Colonic mucosa (tissue), 4 donors: ENCODE measurements around the gene PPP1CC. TPM values are rescaled to one million over a fixed set of nuclear protein-coding genes. Genes with fewer than 3 reads are reported as not detected.
A peak's percentile ranks its signal among the peaks of the same experiment; 100 is the strongest.

Source experiments
- DNase-seq: peaks from one replicate; pipeline ENCODE4 v3.0.0-alpha.2; 2020
- H3K27ac ChIP-seq: fragments of 200-600 bp; one replicate; pipeline ENCODE4 v1.8.0; 2021
- H3K27me3 ChIP-seq: fragments of 200-600 bp; one replicate; pipeline ENCODE4 v1.8.0; 2021
- H3K36me3 ChIP-seq: fragments of 200-600 bp; one replicate; pipeline ENCODE4 v1.8.0; 2021
- H3K4me1 ChIP-seq: fragments of 200-600 bp; one replicate; pipeline ENCODE4 v1.8.0; 2021; ENCODE audit warnings: mild to moderate bottlenecking
- H3K4me3 ChIP-seq: fragments of 200-600 bp; one replicate; pipeline ENCODE4 v1.8.0; 2021
- H3K9ac ChIP-seq, 2 donors: one replicate each; pipeline ENCODE4 v1.7.0; 2013; ENCODE audit warnings: control low read depth in 2 of 2, low read depth in 2 of 2, low read length in 2 of 2
- H3K9me3 ChIP-seq: fragments of 200-600 bp; one replicate; pipeline ENCODE4 v1.8.0; 2021
- CTCF ChIP-seq: fragments of 200-600 bp; IDR thresholded peaks from one replicate; pipeline ENCODE4 v1.8.0; 2022; ENCODE audit warnings: antibody characterized with exemption, mild to moderate bottlenecking
- intact Hi-C: fragments of 100-400 bp; cut with DNase I; formaldehyde crosslinking; loops from one replicate; pipeline ENCODE4 v1.14.1; 2022
- total RNA-seq, 2 donors: library from RNA; stranded (reverse); fragmentation: NEBNext Ultra II Directional in 1 of 2; extraction: Animal tissue kit (Norgen Biotek cat#: 25700) in 1 of 2; gene quantifications; one replicate each; pipeline ENCODE4 v1.2.1, GENCODE V29; 2021
- donor health status: healthy.
- donor health status: DM: no; HTN: no; CAD: no.
- donor health status: DM: no; HTN: no; CAD: no.

Gene PPP1CC
- total RNA-seq, 2 donors from 2014 or later, result 170 to 198 TPM

GRCh38 chr12:110744151-110744571 is 1.5 kb upstream of the PPP1CC start:
- Histone ChIP-seq H3K4me3 (no peak overlapping the region), H3K27me3 (no peaks in the 10 kb centered on the region), H3K9ac (peak overlapping the region in 1 of 2 donors; percentile 78), H3K27ac (peak overlapping the region; percentile 43), H3K9me3 (no peaks in the 10 kb centered on the region), H3K36me3 (no peaks in the 10 kb centered on the region), H3K4me1 (peaks cover 7% of the 10 kb centered on the region)
- peak; percentile 32 for DNase-seq
- intact Hi-C loops, result no loop called here
- no peak for TF ChIP-seq CTCF

- intact Hi-C loops, result no loop called here
- Histone ChIP-seq H3K9me3 (no peaks in the 10 kb centered on the region), H3K4me3 (peak overlapping the region; percentile 91), H3K9ac (peak overlapping the region in 1 of 2 donors; percentile 78), H3K27ac (peak overlapping the region; percentile 80), H3K36me3 (no peaks in the 10 kb centered on the region), H3K27me3 (no peaks in the 10 kb centered on the region), H3K4me1 (peaks cover 12% of the 10 kb centered on the region)
- no peak for TF ChIP-seq CTCF
- DNase-seq, result peak; percentile 75
These were observed 941 bp upstream of the PPP1CC start for GRCh38 chr12:110743571-110744093.

- TF ChIP-seq CTCF, result no peak
- H3K4me1 ChIP-seq, result peaks cover 13% of the 10 kb centered on the region
These were observed 484 bp downstream of the PPP1CC start for GRCh38 chr12:110742096-110742717.

GRCh38 chr12:110741341-110742095 is 1.2 kb downstream of the PPP1CC start:
- TF ChIP-seq CTCF, result no peak
- Histone ChIP-seq H3K27me3 (no peaks in the 10 kb centered on the region), H3K27ac (peak overlapping the region; percentile 80), H3K36me3 (no peaks in the 10 kb centered on the region), H3K4me1 (peaks cover 13% of the 10 kb centered on the region), H3K9me3 (no peaks in the 10 kb centered on the region), H3K4me3 (peak overlapping the region; percentile 91), H3K9ac (peak overlapping the region; percentile 92 to 96)
- intact Hi-C loops, result no loop called here
- DNase-seq, result peak; percentile 47

More at GRCh38 chr12:110742096-110742717, 484 bp downstream of the PPP1CC start:
- Histone ChIP-seq H3K9me3 (no peaks in the 10 kb centered on the region), H3K27me3 (no peaks in the 10 kb centered on the region), H3K4me3 (peak overlapping the region; percentile 91), H3K36me3 (no peaks in the 10 kb centered on the region), H3K27ac (peak overlapping the region; percentile 80), H3K9ac (peak overlapping the region; percentile 92 to 96)
- DNase-seq, result peak; percentile 46
- intact Hi-C loops, result no loop called here

GRCh38 chr12:110739894-110740293 is 2.8 kb downstream of the PPP1CC start:
- Histone ChIP-seq H3K9ac (peak overlapping the region in 1 of 2 donors; percentile 22), H3K27me3 (no peaks in the 10 kb centered on the region), H3K4me3 (no peak overlapping the region), H3K4me1 (peaks cover 13% of the 10 kb centered on the region), H3K27ac (no peak overlapping the region), H3K36me3 (no peaks in the 10 kb centered on the region), H3K9me3 (no peaks in the 10 kb centered on the region)
- no peak for TF ChIP-seq CTCF
- no peak for DNase-seq
- intact Hi-C loops, result no loop called here
